ENCODE results near the gene FANCI. TPM values are rescaled to one million over a fixed set of nuclear protein-coding genes. Genes with fewer than 3 reads are reported as not detected.

Gene FANCI
- total RNA-seq, 6 donors from 2014 or later: 5.0 to 10.9 (median 6.6) TPM

- peak in 1 of 2 donors; percentile 81 for DNase-seq
- WGBS, 2 donors: 36 to 42% methylated on average over 4 of the region's 4 CpGs
- peaks cover 25 to 84% (median 47%) of the 10 kb centered on the region in 4 donors for H3K36me3 ChIP-seq
These were observed 46.2 kb upstream of the FANCI start for GRCh38 chr15:89197503-89197971.

GRCh38 chr15:89198196-89198595 lies 45.6 kb upstream of the FANCI start:
- Histone ChIP-seq H3K9me3 (no peaks in the 10 kb centered on the region), H3K27ac (peak overlapping the region in 3 of 4 donors; percentile 10 to 49 (median 46)), H3K4me1 (peaks cover 0 to 17% (median 0%) of the 10 kb centered on the region in 4 donors), H3K27me3 (no peaks in the 10 kb centered on the region), H3K36me3 (peaks cover 20 to 77% (median 40%) of the 10 kb centered on the region in 4 donors), H3K4me3 (no peak overlapping the region)
- 83 to 90% methylated on average over 2 of the region's 2 CpGs for WGBS, 2 donors
- no peak for DNase-seq
- TF ChIP-seq EP300 (IDR thresholded peaks at IDR 0.05) (no peak), POLR2A (IDR thresholded peaks at IDR 0.05) (no peak), CTCF (IDR thresholded peaks at IDR 0.05) (no peak), POLR2AphosphoS5 (IDR thresholded peaks at IDR 0.05) (no peak)
- ATAC-seq (ENCODE audit: low FRiP score in 2 of 2): no peak

More at GRCh38 chr15:89197503-89197971, 46.2 kb upstream of the FANCI start:
- Histone ChIP-seq H3K27ac (peak overlapping the region in 3 of 4 donors; percentile 10 to 49 (median 46)), H3K4me3 (no peak overlapping the region), H3K27me3 (no peaks in the 10 kb centered on the region), H3K9me3 (no peaks in the 10 kb centered on the region), H3K4me1 (peaks cover 0 to 17% (median 0%) of the 10 kb centered on the region in 4 donors)
- ATAC-seq (ENCODE audit: low FRiP score in 2 of 2): peak in 1 of 2 donors; percentile 85
- TF ChIP-seq CTCF (IDR thresholded peaks at IDR 0.05) (no peak), POLR2AphosphoS5 (IDR thresholded peaks at IDR 0.05) (peak in 1 of 2 donors; percentile 18)

GRCh38 chr15:89198934-89199333 lies 44.8 kb upstream of the FANCI start:
- Histone ChIP-seq H3K4me3 (no peak overlapping the region), H3K9me3 (no peaks in the 10 kb centered on the region), H3K4me1 (peaks cover 0 to 17% (median 0%) of the 10 kb centered on the region in 4 donors), H3K27me3 (no peaks in the 10 kb centered on the region), H3K27ac (no peak overlapping the region), H3K36me3 (peaks cover 16 to 70% (median 33%) of the 10 kb centered on the region in 4 donors)
- TF ChIP-seq POLR2AphosphoS5 (IDR thresholded peaks at IDR 0.05) (no peak), EP300 (IDR thresholded peaks at IDR 0.05) (no peak), CTCF (IDR thresholded peaks at IDR 0.05) (no peak), POLR2A (IDR thresholded peaks at IDR 0.05) (no peak)
- no peak for ATAC-seq (ENCODE audit: low FRiP score in 2 of 2)
- 88 to 94% methylated on average over 3 of the region's 3 CpGs for WGBS, 2 donors
- DNase-seq: no peak

- peaks cover 0 to 17% (median 0%) of the 10 kb centered on the region in 4 donors for H3K4me1 ChIP-seq
- H3K4me3 ChIP-seq: no peak overlapping the region
- no peaks in the 10 kb centered on the region for H3K9me3 ChIP-seq
- peaks cover 11 to 62% (median 25%) of the 10 kb centered on the region in 4 donors for H3K36me3 ChIP-seq
- TF ChIP-seq POLR2A (IDR thresholded peaks at IDR 0.05) (no peak), EP300 (IDR thresholded peaks at IDR 0.05) (no peak)
- no peak overlapping the region for H3K27ac ChIP-seq
- H3K27me3 ChIP-seq: no peaks in the 10 kb centered on the region
- no peak for DNase-seq
- WGBS, 2 donors: 64 to 66% methylated on average over 6 of the region's 6 CpGs
- no peak for ATAC-seq (ENCODE audit: low FRiP score in 2 of 2)
These were observed 44.0 kb upstream of the FANCI start for GRCh38 chr15:89199746-89200145.

- H3K27ac ChIP-seq: no peak overlapping the region
- no peaks in the 10 kb centered on the region for H3K27me3 ChIP-seq
- DNase-seq: peak in 1 of 2 donors; percentile 69
- 95 to 97% methylated on average over 12 of the region's 12 CpGs for whole genome bisulfite sequencing, 2 donors
- no peak for ATAC-seq (ENCODE audit: low FRiP score in 2 of 2)
- H3K9me3 ChIP-seq: no peaks in the 10 kb centered on the region
- TF ChIP-seq POLR2A (IDR thresholded peaks at IDR 0.05): no peak
- no peak for TF ChIP-seq CTCF (IDR thresholded peaks at IDR 0.05)
- TF ChIP-seq POLR2AphosphoS5 (IDR thresholded peaks at IDR 0.05): no peak
- TF ChIP-seq EP300 (IDR thresholded peaks at IDR 0.05): no peak
- H3K36me3 ChIP-seq: peaks cover 7 to 57% (median 21%) of the 10 kb centered on the region in 4 donors
- no peak overlapping the region for H3K4me3 ChIP-seq
- H3K4me1 ChIP-seq: peaks cover 0 to 17% (median 0%) of the 10 kb centered on the region in 4 donors
These were observed 43.6 kb upstream of the FANCI start for GRCh38 chr15:89200182-89200581.
